NCI-H226 (cell line): ENCODE results near the gene TNRC6C.
A peak's percentile ranks its signal among the peaks of the same experiment; 100 is the strongest.
"Not testable (repeated sequence)": the region's sequence is repeated elsewhere in the genome, so short reads cannot be mapped to it uniquely, and the experiment has no call there.

Source experiments
- DNase-seq: peaks from one replicate; pipeline ENCODE4 v3.0.0-alpha.2; 2015

Gene TNRC6C

GRCh38 chr17:77933777-77934398 lies 24.6 kb upstream of the TNRC6C start:
- DNase-seq: no peak

- DNase-seq: no peak
Measured at GRCh38 chr17:77935121-77935571, 23.4 kb upstream of the TNRC6C start.

- DNase-seq: not testable (repeated sequence)
Measured at GRCh38 chr17:77935744-77936143, 22.8 kb upstream of the TNRC6C start.

GRCh38 chr17:77936881-77937280 lies 21.6 kb upstream of the TNRC6C start:
- no peak for DNase-seq

DNA sequence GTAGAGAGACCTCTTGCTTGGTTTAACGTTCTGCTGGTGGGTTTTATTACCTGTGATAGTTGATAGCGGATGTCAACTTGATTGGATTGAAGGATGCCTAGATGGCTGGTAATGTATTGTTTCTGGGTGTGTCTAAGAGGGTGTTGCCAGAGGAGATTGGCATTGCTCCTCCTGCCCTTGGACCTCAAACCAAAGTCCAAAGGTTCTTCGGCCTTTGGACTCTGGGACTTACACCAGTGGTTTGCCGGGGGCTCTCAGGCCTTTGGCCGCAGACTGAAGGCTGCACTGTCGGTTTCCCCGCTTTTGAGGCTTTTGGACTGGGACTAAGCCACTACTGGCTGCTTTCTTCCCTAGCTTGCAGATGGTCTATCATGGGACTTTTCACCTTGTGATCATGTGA lies 17.5 kb upstream of the TNRC6C start:
- DNase-seq: no peak

DNA sequence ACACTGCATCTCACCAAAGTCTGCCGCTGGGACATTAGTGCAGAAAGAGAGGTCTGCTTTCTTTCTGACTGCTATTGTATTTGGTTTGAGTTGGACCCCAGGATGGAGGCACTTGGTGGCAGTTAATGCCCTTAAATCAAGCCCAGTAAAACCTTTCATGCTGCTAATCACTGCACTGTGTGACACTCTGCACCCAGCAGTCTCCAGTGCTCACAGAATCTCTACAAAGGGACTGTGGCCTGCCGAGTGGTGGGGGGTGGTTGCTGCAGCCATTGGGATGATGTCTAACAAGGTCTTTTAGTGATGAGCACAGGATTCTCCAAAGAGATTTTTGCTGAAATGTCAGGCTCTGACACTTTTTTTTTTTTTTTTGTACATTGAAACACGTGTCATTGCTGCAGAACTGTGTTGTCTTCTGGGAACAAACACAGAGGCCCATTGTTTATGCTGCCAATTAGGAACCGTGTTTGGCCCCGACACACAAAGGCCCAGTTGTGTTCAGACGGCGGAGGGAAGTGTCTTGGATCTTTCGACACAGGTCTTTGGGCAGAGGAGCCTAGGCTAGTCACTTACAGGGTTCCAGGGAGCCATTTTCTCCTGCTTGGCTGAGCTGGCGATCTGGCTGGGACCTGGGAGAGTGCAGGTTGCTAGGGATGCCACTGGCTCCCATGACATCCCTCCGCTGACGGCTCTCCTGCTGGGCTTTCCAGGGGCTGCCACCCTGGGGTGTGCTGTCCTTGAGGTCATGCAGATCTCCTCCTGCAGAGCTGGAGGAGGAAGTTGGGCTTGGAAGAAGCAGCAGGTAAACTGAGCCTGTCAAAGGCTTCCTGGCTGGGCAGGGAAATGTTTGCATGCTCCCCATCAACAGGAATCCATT lies 16.2 kb upstream of the TNRC6C start:
- no peak for DNase-seq

GRCh38 chr17:77943971-77944370 lies 14.5 kb upstream of the TNRC6C start:
- no peak for DNase-seq

DNA sequence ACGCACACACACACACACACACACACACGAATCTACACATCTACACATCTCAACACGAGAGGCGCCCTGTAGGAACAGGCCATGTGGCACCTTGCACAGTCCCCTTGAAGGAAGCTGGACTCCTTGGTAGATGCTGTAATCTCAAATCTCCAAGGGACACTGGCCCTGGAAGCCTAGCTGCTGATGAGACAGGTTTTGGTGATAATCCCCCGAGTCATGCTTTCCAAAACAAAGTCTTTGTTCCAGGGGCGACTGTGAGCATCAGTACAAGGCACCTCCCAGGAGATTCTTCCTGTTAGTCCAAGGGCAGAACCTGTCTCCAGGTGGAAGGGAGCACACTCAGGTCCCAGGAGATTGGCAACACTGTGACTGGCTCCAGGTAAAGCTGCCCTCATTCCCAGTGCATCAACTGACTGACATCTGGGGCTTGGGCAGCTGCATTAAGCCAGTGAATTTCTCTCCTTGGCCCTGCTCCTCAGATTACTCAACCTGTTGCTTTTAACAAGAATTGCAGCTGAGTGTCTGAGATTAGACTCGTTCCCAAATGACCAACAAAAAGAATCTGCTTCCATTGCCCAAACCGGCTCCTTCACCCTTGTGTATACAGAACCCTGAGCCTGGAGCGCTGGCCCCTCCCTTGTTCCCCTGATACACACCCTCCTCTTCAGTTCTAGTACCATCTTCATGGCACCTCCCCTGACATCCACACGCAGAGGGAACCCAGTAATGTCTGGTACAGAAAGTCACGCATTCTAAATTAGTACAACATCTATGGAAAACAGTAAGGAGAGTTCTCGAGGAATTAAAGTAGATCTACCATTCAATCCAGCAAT lies 13.9 kb upstream of the TNRC6C start:
- no peak for DNase-seq

GRCh38 chr17:77946900-77947645 lies 11.4 kb upstream of the TNRC6C start:
- no peak for DNase-seq

GRCh38 chr17:77948690-77949114 lies 9.8 kb upstream of the TNRC6C start:
- DNase-seq: no peak

DNA sequence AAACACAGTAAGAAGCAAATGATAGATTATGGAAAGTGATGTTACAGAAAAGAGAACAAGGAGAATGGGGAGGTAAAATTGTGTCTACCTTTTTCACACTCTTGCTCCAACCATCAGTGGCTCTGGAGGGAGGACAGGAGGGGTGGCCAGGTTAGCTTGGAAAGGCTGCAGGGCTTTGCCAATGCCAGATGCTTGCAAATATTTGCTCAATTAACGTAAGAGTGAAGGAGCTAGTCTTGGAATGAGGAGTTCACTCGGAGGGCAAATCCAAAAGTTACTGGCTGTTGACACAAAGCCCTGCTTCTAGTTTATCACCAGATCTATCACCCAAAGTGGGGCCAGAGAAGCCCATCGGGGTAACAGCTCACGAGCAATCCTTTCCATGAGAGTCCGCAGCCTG lies 7.4 kb upstream of the TNRC6C start:
- no peak for DNase-seq

DNA sequence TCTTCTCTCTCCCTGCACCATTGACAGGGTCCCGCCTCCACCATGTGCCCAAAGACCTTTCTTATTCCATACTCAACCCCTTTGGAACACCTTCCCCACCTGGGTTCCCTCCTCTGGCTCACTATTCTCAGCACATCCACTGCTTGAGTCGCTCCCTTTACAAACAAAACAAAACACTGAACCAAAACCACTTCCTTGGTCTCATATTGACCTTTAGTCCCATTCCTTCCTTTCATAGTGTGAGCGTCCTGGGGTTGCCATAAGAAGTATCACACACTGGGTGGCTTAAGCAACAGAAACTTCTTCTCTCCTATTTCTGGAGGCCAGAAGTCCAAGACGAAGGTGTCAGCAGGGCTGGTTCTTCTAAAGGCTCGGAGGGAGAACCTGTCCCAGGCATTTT lies 6.1 kb upstream of the TNRC6C start:
- DNase-seq: no peak

GRCh38 chr17:77957235-77957856 lies 1.2 kb upstream of the TNRC6C start:
- no peak for DNase-seq

DNA sequence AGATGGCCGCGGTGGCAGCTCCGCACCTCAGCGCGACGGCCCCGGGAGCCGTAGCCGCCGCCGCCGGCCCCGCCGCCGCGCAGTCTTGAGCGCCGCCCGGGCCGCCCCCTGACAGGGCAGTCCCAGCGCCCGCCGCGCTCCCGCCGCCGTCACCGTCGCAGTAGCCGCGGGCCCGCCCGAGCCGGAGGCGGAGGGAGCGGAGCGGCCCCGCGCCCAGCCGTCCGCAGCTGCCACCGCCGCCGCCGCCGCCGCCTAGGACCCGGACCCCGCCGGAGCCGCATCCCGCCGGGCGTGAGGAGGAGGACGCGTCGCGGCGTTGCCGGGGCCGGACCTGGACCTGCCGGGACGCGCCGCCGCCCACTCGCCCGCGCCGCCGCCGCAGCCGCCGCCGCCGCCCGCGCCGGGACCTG lies 218 bp downstream of the TNRC6C start:
- no peak for DNase-seq

- DNase-seq: no peak
Measured at GRCh38 chr17:77959126-77959925, 823 bp downstream of the TNRC6C start.

- DNase-seq: no peak
Measured at GRCh38 chr17:77959926-77960521, 1.5 kb downstream of the TNRC6C start.

GRCh38 chr17:77961741-77962140 lies 3.2 kb downstream of the TNRC6C start:
- no peak for DNase-seq

- DNase-seq: no peak
Measured at GRCh38 chr17:77962348-77962747, 3.8 kb downstream of the TNRC6C start.

DNA sequence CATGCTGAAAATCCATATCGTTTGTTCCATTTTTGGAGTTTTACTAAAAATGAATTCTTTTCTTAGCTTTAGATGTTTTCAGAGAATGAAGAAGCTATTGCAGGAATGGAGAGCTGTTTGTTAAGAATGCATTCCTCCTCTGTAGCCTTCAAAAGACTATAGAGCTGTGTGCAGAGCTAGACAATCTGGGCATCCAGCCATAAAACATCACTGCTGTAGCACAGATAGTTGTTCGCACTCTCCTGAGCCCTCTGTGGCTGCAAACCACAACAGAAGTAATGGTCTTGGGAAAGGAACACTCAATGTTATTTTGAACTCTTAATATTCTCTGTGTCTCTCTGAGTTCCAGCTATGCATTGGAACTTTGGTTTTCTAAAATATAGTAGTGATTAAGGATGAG lies 4.9 kb downstream of the TNRC6C start:
- peak; percentile 84 for DNase-seq

DNA sequence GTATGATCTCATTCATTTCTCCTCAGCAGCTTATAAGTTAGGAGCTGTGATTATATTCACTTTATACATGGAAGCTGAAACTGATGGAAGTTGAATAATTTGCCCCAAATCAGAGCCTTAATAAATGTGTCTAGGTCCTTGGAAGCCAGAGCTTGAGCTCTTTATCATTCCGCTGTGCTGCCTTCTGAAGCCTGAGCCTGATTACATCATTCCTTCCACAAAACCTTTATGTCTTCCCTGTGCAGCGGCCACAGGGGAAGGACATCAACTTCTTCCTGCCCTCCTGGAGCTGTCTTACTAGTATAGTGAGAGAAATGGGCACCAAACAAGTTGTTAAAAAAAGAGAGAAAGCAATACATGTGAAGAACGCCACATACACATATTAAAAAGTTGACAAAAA lies 6.8 kb downstream of the TNRC6C start:
- DNase-seq: no peak

DNA sequence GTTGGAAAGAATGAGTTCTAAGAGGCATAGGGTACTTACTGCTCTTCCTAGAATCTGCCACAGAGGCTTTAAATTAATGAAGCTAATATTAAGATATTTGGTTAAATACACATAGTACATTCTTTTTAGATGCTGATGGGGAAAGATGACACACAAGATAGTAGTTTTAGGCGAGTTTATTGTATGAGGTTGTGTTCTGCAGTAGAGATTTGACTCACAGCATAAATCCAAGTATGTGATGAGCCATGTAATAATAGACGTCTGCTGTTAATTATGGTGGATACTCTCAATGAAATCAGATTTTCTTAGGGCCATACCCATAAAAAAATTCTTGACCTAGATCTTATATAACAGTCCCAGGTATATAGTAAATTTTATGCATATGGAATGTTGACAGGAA lies 8.0 kb downstream of the TNRC6C start:
- DNase-seq: no peak
